ENCODE results near the gene ATP1A1.

DNA sequence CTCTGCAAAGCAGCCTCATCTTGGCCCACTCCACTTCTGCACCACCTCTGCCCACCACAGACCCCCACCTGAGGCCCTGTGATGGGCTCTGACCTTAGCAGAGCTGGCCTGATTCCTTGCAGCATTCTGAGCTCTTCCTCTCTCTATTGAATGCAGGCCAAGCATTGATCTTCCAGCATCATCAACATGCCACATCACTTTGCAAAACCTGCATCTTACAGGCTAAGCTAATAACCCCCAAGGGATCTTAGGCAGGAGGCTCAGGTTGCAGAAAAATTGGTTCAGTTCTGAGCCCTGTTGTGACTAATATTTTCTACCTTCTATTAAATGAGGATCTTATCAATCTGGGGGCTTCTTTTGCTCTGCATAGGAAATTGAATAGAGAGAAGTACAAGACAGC is 78.7 kb downstream of the ATP1A1 start:
- TF ChIP-seq, protein P1, sequence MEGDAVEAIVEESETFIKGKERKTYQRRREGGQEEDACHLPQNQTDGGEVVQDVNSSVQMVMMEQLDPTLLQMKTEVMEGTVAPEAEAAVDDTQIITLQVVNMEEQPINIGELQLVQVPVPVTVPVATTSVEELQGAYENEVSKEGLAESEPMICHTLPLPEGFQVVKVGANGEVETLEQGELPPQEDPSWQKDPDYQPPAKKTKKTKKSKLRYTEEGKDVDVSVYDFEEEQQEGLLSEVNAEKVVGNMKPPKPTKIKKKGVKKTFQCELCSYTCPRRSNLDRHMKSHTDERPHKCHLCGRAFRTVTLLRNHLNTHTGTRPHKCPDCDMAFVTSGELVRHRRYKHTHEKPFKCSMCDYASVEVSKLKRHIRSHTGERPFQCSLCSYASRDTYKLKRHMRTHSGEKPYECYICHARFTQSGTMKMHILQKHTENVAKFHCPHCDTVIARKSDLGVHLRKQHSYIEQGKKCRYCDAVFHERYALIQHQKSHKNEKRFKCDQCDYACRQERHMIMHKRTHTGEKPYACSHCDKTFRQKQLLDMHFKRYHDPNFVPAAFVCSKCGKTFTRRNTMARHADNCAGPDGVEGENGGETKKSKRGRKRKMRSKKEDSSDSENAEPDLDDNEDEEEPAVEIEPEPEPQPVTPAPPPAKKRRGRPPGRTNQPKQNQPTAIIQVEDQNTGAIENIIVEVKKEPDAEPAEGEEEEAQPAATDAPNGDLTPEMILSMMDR (IDR thresholded peaks at IDR 0.05), result no peak
- TF ChIP-seq POLR2A (IDR thresholded peaks at IDR 0.05) (no peak), EP300 (IDR thresholded peaks at IDR 0.05) (no peak)

Measured in ovary (tissue), 3 donors.